GM18907 (cell line): ENCODE data around the gene OR5A2.
"Not testable (repeated sequence)": the region's sequence is repeated elsewhere in the genome, so short reads cannot be mapped to it uniquely, and the experiment has no call there.

Experiments
- ATAC-seq: cut with Tn5 transposase; IDR thresholded peaks from one replicate; pipeline ENCODE4 v1.9.1; 2021; ENCODE audit warnings: mild to moderate bottlenecking, moderate library complexity; ENCODE audit not compliant: unreplicated experiment

Gene OR5A2

GRCh38 chr11:59394186-59394585 is 32.0 kb downstream of the OR5A2 start:
- no peak for ATAC-seq

- peak; percentile 98 for ATAC-seq
Measured at GRCh38 chr11:59380263-59381059, 45.8 kb downstream of the OR5A2 start.

- ATAC-seq: not testable (repeated sequence)
Measured at GRCh38 chr11:59372324-59372723, 53.9 kb downstream of the OR5A2 start.

- no peak for ATAC-seq
Measured at GRCh38 chr11:59368238-59369022, 57.8 kb downstream of the OR5A2 start.
